ENCODE data around the gene ALDH3B2. TPM values are rescaled to one million over a fixed set of nuclear protein-coding genes. Genes with fewer than 3 reads are reported as not detected.

ALDH3B2 gene
- polyA plus RNA-seq, 1 of the 3 experiments (the other 2 are of a cell fraction): not detected

DNA sequence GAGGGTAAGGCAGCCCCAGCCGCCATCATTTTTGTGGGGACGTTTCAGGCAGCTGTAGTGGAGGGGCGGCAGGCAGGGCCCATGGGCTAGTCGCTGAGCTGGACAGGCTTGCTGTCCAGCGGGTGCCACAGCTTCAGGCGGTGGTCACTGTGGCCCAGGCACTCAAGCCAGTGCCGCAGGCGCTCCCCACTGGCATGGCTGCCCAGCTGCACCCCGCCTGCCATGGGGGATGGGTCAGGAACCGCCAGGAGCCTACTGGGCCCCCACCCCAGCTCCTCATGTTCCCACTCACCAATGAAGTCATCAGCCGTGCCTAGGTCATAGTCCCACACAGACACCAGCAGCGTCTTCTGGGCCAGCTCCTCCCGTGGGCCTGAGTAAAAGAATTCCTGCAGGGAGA, 61.7 kb downstream of the ALDH3B2 start:
- Histone ChIP-seq H2AFZ (ENCODE audit: low read depth) (no peak overlapping the region), H3K27ac (ENCODE audit: low read depth in 2 of 2, low read length in 1 of 2) (no peak overlapping the region), H3K4me3 (ENCODE audit: low read depth in 2 of 2, low read length in 1 of 2) (no peak overlapping the region), H3K27me3 (ENCODE audit: insufficient read depth) (no peaks in the 10 kb centered on the region), H3F3A (replicated peaks; ENCODE audit: insufficient read depth) (no peaks in the 10 kb centered on the region), H3K4me1 (ENCODE audit: control insufficient read depth in 1 of 2, insufficient read depth in 2 of 2, low read depth in 1 of 2, low read length in 1 of 2) (peaks cover 1 to 4% of the 10 kb centered on the region in 2 experiments; a peak in 3 of 4 replicates), H4K20me1 (ENCODE audit: insufficient read depth) (peaks cover 2% of the 10 kb centered on the region; the same call in 1 of the 2 replicates), H3K4me2 (no peak overlapping the region), H3K79me2 (ENCODE audit: insufficient read depth) (peaks cover 7% of the 10 kb centered on the region), H3K36me3 (replicated peaks in 1 of 2; ENCODE audit: control insufficient read depth in 1 of 2, insufficient read depth in 2 of 2, low read length in 1 of 2) (peaks cover 5 to 42% of the 10 kb centered on the region in 2 experiments), H3K9me2 (no peaks in the 10 kb centered on the region), H3K9me3 (no peaks in the 10 kb centered on the region), H3K9ac (no peak overlapping the region)
- ChIA-PET POLR2A (no interaction called here), CTCF (interaction anchor here (4.6 to 7.1 kb wide), 2 partner anchors 16 to 29 kb away, joined by 24 to 107 read pairs; partner anchors contain the start of genes GSTP1 and NUDT8)
- WGBS (ENCODE audit: low lambda C conversion rate): 91% methylated on average over 9 of the region's 13 CpGs
- TF ChIP-seq GATA2 (CRISPR knock-in tag; IDR thresholded peaks at IDR 0.05) (no peak), EZH2phosphoT487 (IDR thresholded peaks at IDR 0.05; ENCODE audit: borderline replicate concordance, low read depth) (no peak), TAF1 (IDR thresholded peaks at IDR 0.05; ENCODE audit: borderline replicate concordance, low read depth, low read length) (no peak), SIN3A (IDR thresholded peaks at IDR 0.05; ENCODE audit: borderline replicate concordance, low read depth, low read length) (no peak), CTCF (IDR thresholded peaks at IDR 0.05) (no peak), FOSL2 (IDR thresholded peaks at IDR 0.05; ENCODE audit: borderline replicate concordance, low read depth) (no peak), NRF1 (IDR thresholded peaks at IDR 0.05; ENCODE audit: low read depth, low read length) (no peak), TEAD4 (IDR thresholded peaks at IDR 0.05; ENCODE audit: borderline replicate concordance, insufficient read depth) (no peak), MEF2A (IDR thresholded peaks at IDR 0.05; ENCODE audit: borderline replicate concordance, low read depth) (no peak), FOXJ3 (CRISPR knock-in tag; IDR thresholded peaks at IDR 0.05) (no peak), GABPA (IDR thresholded peaks at IDR 0.05; ENCODE audit: low read depth) (no peak), FOXM1 (IDR thresholded peaks at IDR 0.05; ENCODE audit: low read depth) (no peak), POLR2AphosphoS5 (IDR thresholded peaks at IDR 0.05; ENCODE audit: low read depth, low read length) (no peak), RXRA (IDR thresholded peaks at IDR 0.05; ENCODE audit: borderline replicate concordance, low read depth) (no peak), TCF12 (IDR thresholded peaks at IDR 0.05) (no peak), YY1 (IDR thresholded peaks at IDR 0.05; ENCODE audit: low read depth) (no peak), MAX (IDR thresholded peaks at IDR 0.05; ENCODE audit: low read depth) (no peak)
- TF ChIP-seq, protein P1, sequence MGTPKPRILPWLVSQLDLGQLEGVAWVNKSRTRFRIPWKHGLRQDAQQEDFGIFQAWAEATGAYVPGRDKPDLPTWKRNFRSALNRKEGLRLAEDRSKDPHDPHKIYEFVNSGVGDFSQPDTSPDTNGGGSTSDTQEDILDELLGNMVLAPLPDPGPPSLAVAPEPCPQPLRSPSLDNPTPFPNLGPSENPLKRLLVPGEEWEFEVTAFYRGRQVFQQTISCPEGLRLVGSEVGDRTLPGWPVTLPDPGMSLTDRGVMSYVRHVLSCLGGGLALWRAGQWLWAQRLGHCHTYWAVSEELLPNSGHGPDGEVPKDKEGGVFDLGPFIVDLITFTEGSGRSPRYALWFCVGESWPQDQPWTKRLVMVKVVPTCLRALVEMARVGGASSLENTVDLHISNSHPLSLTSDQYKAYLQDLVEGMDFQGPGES (IDR thresholded peaks at IDR 0.05; ENCODE audit: low read depth, low read length): no peak
- no peak for DNase-seq

Small RNAs within 50 kb of the gene (small RNA-seq; reads per million reads assigned to genes)
- 0 to 11.4 (median 0.26) reads per million in 7 experiments for gene RPL37P2

Other genes starting within 250 kb of the ALDH3B2 start
- 52.0 and 53.2 TPM in 2 replicates for gene RPS6KB2, start 246.1 kb downstream of the ALDH3B2 start, polyA plus RNA-seq (2012; rRNA removed)
- 1.3 and 1.4 TPM in 2 replicates for gene PTPRCAP, start 236.9 kb downstream of the ALDH3B2 start, polyA plus RNA-seq (2012; rRNA removed)
- 195 and 220 TPM in 2 replicates for gene CORO1B, start 231.1 kb downstream of the ALDH3B2 start, polyA plus RNA-seq (2012; rRNA removed)
- not detected in 2 replicates for gene GPR152, start 221.9 kb downstream of the ALDH3B2 start, polyA plus RNA-seq (2012; rRNA removed)
- gene CABP4, start 219.3 kb downstream of the ALDH3B2 start, polyA plus RNA-seq (2012; rRNA removed): not detected in 2 replicates
- gene TMEM134, start 205.4 kb downstream of the ALDH3B2 start, polyA plus RNA-seq (2012; rRNA removed): 132 and 135 TPM in 2 replicates
- gene AIP, start 191.6 kb downstream of the ALDH3B2 start, polyA plus RNA-seq (2012; rRNA removed): 192 and 207 TPM in 2 replicates
- gene PITPNM1, start 169.3 kb downstream of the ALDH3B2 start, polyA plus RNA-seq (2012; rRNA removed): 24.2 and 24.4 TPM in 2 replicates
- 32.8 and 47.9 TPM in 2 replicates for gene CDK2AP2, start 166.5 kb downstream of the ALDH3B2 start, polyA plus RNA-seq (2012; rRNA removed)
- gene CABP2, start 151.2 kb downstream of the ALDH3B2 start, polyA plus RNA-seq (2012; rRNA removed): not detected in 2 replicates
- 488 and 745 TPM in 2 replicates for gene GSTP1, start 90.8 kb downstream of the ALDH3B2 start, polyA plus RNA-seq (2012; rRNA removed)
- gene NDUFV1, start 67.7 kb downstream of the ALDH3B2 start, polyA plus RNA-seq (2012; rRNA removed): 220 and 278 TPM in 2 replicates
- 2.2 and 2.7 TPM in 2 replicates for gene NUDT8, start 44.7 kb downstream of the ALDH3B2 start, polyA plus RNA-seq (2012; rRNA removed)
- gene TBX10, start 34.9 kb downstream of the ALDH3B2 start, polyA plus RNA-seq (2012; rRNA removed): not detected in 2 replicates
- gene ACY3, start 23.9 kb downstream of the ALDH3B2 start, polyA plus RNA-seq (2012; rRNA removed): not detected in 2 replicates

Measured in SK-N-SH (cell line).